ENCODE data around the gene QRICH2.
"Not testable (repeated sequence)": the region's sequence is repeated elsewhere in the genome, so short reads cannot be mapped to it uniquely, and the experiment has no call there.

QRICH2 gene

DNA sequence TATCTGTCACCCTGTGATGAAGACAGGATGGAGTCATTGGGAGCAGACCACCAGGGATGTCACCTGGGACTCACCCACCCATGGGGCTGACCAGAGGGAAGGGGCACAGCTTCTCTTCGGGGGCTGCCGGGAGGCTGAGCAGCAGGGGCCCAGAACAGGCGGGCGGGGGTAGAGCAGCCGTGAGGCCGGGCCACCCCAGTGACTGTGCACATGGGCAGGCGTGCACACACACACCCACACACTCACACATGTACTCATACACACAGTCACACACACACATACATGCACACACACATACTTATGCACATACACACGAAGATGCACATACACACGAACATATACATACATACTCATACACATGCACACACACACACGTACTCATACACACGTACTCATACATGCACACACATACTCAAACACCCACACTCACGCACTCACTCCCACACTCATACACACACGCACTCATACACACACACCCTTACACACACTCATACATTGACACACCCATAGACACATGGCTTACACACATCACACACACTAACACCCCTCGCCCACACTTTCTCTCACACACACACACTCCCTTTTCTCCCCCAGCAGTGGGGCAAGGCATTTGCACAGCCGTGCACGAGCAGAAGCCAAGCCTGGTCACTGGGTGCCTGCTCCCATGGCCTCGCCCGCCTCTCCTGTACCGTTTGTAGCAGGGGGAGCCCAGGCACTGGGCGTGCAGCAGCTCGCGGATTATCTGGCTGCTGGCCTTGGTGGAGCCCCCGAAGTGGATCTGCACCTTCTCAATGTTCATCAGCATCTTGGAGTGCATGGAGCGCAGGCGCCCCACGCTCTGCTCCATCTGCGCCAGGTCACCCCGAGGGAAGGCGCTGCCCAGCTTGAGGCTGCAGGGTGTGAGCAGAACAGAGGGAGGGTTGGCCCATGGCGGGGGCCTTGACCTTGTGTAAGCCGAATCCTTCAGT is 30.5 kb downstream of the QRICH2 start:
- DNase-seq: no peak

GRCh38 chr17:76276461-76277299 is 31.4 kb downstream of the QRICH2 start:
- DNase-seq: no peak

DNA sequence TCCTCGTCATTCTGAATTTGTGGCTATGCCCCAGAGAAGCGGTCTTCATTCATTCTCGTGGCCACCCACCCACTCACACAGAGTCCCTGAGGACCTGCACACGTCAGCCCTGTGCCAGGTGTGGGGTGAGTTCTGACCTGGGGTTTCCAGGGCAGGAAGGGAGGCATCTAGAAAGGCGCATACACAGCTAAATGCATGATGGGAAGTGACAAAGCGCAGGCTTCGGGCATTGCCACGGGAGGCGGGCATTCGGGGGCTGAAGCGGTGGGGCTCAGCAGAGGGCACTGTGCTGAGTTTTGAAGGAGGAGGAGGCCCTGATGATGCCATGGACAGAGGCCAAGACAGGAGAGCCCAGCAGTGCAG is 32.0 kb downstream of the QRICH2 start:
- DNase-seq: no peak

DNA sequence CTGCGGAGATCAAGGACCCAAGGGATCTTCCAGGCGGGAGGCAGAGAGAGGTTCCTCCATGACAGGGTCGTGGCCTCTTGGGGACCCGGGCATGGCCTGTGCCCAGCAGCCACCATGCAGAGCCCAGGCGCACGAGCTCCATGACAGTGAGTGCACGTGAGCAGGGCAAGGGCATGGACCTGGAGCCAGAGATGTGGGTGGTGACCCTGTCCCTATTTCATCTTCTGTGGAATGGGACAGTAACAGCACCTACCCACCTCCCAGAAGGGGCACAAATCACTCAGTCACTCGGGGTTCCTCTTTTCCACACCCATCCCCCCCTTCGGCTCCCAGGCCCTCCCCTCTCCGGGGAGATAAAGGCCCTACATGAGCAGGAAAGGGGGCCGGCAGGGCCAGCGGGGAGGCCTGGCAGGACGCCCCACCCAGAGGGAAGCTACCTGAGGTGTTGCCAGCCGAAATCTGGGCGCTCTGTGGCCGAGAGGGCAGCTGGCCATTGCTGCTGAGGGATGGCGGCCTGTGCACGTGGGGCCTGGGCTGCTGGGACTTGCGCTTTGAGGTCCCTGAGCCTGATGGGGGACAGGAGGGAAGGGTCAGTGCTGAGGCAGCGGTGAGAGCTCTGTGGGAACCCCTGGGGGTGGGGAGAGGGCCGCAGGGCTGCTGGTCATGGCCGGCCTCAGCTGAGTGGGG is 32.6 kb downstream of the QRICH2 start:
- DNase-seq: no peak

DNA sequence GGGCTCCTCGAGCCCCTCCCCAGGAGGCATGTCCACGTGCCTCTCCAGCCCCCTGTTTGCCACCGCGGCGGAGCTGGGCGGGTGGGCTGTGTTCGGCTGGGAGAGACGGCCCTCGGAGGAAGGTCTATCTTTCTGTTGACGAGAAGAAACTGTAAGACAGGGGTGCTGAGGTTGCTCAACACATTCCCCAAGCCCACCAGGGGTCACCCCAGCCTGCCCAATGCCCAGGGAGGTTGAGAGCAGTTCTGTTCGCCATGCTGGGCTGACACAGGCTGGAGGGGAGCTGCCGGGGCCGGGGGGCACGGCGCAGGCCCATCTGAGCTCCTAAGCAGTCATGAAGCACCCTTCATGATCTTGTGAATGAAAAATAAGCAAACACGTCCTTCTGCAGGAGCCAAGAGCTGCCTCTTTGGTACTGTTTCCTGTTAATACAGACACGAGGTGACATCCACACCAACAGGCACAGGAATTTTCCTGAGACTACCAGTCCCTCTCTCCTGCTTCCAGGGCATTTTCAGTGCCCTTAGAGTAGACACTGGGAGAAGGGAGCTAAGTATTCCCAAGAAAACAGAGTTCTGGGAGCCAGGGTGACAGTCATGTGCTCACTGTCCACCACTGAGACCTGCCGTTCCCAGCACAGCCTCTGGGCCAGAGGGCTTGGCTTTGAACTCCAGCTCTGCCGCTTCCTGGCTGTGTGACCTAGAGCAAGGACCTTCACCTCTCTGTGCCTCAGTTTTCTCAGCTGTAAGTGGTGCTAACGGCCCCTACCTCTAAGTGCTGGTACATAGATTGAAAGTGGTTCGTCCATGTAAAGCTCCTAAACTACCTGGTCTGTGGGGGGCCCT is 33.7 kb downstream of the QRICH2 start:
- no peak for DNase-seq

- no peak for DNase-seq
These were observed 34.5 kb downstream of the QRICH2 start for GRCh38 chr17:76273445-76274111.

DNA sequence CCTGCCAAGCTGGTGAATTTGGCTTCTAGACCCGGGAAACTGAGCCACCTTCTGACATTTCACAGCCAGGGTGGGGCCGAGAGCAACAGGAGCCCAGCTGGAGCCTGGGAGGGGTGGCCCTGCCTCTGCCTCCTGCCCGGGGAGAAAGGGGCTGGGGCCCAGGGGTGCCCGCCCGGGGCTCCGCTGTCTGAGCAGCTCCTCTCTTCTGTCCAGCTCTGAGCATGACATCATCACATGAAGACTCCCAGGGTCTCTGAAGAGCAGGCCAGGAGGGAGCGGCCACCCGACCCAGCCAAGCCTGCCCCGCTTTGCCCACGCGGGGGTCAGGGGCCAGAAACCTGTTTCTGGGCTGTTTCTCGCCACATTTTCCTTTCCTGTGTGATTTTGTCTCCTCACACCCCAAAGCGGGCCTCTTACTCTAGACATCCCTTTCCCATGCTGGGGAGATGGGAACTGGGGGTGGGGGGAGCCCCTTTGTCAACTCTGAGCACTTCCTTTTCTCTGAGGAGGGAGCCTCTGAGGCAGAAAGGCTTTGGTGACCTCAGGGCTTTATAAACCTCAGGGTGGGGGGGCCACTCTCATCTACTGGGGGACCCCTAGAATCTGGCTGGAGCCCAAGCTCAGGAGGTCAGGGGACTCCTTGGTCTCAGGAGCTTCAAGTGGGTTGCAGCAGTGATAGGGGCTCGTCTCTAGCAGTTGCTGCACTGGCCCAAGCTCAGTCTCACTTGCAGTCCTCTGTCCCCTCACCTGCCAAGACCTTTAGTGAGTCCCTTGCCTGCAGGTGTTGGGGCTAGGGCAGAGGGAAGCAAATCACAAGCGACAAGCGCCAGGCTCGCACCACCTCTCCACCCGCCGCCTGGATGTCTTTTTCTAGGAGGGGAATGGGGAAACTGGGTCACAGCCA is 35.3 kb downstream of the QRICH2 start:
- DNase-seq: no peak

DNA sequence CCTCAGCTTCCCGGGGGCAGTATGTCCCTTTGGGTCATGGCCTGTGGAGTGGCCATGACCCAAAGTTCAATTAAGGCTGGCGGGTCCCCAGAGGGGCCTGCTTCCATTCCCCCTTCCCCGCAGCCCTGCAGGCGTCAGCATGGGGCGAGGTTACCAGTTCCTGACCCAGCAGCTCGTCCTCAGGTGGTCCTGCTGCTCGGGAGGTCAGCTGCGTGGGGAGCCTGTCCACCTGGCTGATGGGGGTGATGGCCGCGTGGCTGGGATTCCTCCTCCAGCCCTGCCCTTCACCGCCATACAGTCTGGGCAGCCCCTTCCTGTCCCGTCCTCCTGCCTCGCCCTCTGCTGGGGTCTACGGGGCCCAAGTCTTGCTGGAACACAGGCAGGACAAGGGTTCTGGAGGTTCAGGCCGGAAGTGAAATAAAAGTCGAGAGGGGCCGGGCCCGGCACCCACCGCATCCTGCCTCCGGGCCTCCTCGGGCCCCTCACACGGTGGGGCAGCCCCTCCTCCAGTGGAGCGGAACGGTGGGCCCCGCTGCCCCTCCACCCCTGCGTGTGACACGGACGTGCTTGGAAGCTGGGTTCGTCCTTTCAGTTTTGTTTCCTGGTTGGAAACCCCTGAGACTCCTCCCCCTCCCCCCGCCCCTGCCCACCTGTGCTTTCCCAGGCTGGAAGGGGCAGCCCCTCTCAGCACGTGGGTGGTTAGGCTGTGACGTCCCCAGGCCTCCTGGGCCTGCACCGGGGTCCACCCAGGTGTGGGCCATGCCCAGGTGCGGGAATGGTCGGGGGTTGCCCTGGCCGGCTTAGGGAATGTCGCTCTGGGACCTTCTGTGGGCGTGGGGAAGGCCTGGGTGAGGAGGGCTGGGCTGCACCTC is 36.2 kb downstream of the QRICH2 start:
- no peak for DNase-seq

DNA sequence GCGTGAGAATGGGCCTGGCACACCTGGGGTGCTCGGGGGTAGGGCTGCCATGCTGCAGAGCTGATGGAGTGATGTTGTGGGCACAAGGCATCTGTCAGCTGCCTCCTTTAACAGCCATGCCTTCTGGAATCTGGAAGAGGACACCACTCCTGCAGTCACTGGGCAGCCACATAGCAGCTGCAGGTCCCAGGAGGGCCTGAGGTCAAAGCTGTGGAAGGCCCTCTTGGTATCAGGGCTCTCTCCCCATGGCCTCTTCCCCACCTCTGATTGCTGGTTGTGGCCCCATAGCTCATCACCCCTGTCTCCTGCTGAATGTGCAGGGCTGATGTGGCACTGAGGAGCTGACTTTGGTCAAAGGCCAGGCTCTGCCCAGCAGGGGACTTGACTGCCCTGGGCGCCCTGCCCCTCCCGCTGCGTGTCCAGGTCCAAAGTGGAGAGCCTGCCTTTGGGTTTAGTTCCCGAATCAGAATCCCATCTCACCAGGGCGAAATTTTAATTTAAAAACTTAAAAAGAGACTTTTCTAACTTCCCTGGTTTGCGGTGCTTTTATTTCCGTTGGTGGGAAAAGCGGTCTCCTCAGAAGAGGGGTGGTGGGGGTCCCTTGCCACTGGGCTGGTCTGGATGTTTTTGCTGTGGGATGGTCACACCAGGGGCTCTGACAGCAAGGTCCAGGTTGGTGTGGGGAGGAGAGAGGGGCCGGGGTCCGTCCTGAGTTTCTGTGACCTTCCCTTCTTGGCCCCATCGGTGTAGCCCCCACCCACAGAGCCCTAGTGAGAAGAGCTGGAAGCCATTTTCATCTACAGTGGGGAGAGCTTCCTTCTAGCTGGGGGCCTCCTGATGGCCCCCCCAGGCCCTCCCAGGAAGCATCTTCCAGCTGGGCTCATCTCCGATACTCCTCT is 37.1 kb downstream of the QRICH2 start:
- DNase-seq: no peak

DNA sequence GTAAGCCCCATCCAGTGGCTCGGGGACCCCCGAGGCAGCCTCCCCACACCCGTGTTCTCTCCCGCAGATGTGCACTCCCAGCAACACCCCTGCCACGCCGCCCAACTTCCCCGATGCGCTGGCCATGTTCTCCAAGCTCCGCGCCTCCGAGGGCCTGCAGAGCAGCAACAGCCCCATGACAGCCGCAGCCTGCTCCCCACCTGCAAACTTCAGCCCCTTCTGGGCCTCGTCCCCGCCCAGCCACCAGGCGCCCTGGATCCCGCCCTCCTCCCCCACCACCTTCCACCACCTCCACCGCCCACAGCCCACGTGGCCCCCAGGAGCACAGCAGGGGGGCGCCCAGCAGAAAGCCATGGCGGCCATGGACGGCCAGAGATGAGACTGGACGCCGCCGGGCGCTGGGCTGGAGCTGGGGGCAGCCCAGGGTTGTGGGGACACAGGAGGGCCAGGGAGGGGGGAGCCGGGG is 37.9 kb downstream of the QRICH2 start:
- DNase-seq: no peak

DNA sequence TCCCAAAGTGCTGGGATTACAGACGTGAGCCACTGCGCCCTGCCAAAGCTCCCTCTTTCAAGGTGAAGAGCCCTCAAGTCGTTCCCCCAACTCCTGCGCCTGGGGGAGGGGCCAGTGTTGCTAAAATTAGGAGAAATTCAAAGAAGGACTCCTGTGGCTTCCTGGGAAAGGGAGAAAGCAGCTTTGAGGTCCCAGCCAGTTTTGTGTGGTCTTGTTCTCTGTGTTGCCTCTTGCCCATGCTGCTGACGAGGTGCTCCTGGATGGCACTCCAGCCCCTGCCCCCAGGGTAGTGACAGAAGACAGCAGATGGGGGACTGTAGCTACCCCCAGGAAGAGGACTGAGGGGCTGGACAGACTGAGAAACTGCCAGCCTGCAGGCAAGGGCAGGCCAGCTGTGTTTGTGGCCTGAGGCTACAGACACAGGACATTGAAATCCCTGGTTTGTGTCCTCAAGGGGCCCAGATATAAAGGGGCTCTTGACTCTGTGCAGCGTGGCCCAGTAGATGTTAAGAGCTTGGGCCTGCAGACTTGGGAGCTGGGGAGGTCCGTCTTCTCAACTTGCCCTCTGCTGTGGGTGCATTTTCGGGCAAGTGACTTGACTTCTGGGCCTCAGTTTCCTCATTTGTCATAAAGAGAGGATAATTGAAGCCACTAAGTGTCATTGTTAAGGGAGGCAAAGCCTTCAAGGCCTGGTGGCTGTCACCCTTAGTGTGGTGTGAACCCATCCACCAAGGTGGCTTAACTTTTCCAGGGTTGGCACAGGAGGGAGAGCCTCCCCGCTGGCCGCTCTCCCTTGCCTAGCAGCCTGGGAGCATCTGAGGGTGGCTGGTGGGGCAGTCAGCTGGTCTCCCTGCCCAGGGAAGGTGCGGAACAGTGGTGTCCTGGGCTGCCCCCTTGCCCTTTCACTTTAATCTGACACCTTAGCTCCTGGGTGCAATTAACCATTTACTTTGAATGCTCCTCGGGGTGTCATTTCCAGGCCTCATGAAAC is 38.8 kb downstream of the QRICH2 start:
- no peak for DNase-seq

DNA sequence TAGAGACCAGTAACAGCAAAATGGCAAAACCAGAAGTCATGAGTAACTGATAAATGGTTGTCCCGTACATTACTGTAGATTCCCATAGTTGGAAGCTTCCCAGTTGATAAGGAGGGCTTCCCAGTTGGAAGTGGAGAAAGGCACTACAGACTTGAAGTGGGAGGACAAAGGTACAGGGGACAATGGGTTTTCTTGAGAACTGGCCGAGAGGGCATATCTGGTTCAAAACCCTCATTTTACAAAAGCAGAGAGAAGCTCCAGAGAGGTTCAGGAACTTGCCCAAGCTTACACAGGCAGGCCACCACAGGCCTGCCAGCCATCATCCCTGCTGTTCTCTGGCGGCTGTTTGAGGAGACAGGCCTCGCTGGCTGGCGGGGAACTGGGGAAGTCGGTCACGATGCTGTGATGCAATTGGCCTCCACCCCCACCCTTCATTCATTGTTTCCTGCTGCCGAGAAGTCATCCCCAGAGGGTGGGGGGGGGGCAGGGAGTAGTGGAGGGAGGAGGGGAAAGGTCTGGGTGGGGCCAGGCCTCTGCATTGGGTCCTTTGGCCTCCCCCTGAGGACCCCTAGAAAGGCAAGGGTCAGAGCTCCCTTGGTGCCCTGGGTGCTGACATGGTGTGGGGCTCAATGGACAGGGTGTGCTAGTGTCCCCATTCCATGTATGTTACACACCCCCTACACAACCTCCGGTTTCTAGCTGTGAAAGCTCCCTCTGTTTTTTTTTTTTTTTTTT is 39.9 kb downstream of the QRICH2 start:
- DNase-seq: no peak

DNA sequence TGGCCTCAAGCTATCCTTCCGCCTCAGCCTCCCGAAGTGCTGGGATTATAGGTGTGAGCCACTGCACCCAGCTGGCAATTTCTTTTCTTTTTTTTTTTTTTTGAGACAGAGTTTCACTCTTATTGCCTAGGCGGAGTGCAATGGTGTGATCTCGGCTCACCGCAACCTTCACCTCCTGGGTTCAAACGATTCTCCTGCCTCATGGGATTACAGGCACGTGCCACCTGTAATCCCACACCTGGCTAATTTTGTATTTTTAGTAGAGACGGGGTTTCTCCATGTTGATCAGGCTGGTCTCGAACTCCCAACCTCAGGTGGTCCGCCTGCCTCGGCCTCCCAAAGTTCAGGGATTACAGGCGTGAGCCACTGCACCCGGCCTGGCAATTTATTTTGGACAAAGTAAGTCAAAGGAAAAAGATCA is 40.5 kb downstream of the QRICH2 start:
- not testable (repeated sequence) for DNase-seq

DNA sequence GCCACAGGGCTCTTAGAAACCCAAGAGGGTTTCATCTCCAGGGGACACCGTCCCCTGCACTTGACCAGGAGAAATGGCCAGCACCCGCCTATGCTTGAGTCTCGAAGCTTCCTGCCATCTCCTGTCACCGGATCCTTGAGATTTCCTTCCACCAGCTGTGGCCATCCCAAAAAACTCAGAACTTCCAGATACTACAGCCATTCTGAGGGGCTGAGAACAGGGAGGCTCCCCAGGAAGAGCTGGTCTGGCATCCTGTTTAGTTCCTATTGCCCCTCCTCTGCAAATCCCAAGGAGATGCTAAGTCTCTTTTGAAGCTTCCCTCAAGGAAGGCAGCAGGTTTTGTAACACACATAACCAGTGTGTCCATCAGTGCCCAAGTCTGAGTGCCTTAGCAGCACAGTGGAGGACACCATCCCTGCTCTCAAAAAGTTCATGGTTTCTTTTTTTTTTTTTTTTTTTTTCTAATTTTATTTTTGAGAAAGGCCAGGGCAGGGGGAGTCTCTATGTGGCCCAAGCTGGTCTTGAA is 41.0 kb downstream of the QRICH2 start:
- DNase-seq: no peak

GRCh38 chr17:76266244-76266938 is 41.7 kb downstream of the QRICH2 start:
- no peak for DNase-seq
